ENCODE measurements around the gene ITGA11.
A peak's percentile ranks its signal among the peaks of the same experiment; 100 is the strongest.

The ITGA11 gene

DNA sequence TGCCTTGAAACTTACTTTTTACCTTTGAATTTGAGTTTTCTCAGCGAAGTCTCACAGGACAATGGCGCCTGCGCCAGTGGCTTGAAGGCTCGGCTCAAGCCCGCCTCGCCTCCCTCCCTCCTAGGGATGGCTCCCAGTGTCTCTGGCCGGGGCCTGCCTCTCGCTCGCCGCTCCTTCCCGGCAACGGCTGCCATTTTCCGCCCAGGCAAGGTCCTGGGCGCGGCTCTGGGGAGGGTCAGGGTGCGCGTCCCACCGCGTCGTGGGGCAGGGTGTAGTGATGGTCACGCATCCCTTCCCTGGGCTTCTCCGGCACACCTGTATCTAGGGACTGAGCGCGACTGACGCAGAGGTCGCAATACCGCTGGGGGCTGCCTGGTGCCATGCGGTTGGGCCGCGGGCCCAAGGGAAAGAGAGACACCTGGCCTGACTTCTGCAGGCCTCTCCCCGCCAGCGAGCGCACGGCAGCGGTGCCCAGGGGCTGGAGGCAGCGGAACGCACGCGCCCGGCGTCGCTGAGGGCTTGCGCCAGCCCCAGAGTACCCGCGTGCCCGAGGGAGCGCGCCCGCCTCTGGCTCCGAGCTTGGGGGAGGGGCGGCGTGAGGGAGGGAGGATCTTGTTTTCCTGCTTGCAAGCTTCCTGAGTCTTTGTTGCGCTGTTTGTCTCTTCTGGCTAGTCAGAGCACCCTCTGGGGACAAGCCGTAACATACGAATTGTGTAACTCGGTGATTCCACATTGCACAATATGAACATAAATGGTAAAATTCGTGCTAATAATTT is 175.1 kb downstream of the ITGA11 start:
- peak overlapping the region; percentile 53 for H3K4me3 ChIP-seq (ENCODE audit: low read length)
- peak; percentile 97 for DNase-seq (ENCODE audit: low read depth)
- TF ChIP-seq CTCF (IDR thresholded peaks at IDR 0.05; ENCODE audit: insufficient read depth, low read depth, low read length, missing control alignments): peak; percentile 31

GRCh38 chr15:68252925-68253534 is 178.9 kb downstream of the ITGA11 start:
- no peak overlapping the region for H3K4me3 ChIP-seq (ENCODE audit: low read length)
- DNase-seq (ENCODE audit: low read depth): peak; percentile 88
- peak; percentile 91 for TF ChIP-seq CTCF (IDR thresholded peaks at IDR 0.05; ENCODE audit: insufficient read depth, low read depth, low read length, missing control alignments)

- no peak for TF ChIP-seq CTCF (IDR thresholded peaks at IDR 0.05; ENCODE audit: insufficient read depth, low read depth, low read length, missing control alignments)
- H3K4me3 ChIP-seq (ENCODE audit: low read length): no peak overlapping the region
- DNase-seq (ENCODE audit: low read depth): no peak
Measured at GRCh38 chr15:68249058-68249713, 182.8 kb downstream of the ITGA11 start.

Data from epithelial cell of esophagus (primary cell).